GM19351 (cell line): ENCODE measurements around the gene ACOT6.
"Not testable (repeated sequence)": the region's sequence is repeated elsewhere in the genome, so short reads cannot be mapped to it uniquely, and the experiment has no call there.

Source experiments
- ATAC-seq: cut with Tn5 transposase; IDR thresholded peaks from one replicate; pipeline ENCODE4 v1.9.1; 2021; ENCODE audit warnings: mild to moderate bottlenecking, moderate library complexity; ENCODE audit not compliant: unreplicated experiment

Gene ACOT6, protein sequence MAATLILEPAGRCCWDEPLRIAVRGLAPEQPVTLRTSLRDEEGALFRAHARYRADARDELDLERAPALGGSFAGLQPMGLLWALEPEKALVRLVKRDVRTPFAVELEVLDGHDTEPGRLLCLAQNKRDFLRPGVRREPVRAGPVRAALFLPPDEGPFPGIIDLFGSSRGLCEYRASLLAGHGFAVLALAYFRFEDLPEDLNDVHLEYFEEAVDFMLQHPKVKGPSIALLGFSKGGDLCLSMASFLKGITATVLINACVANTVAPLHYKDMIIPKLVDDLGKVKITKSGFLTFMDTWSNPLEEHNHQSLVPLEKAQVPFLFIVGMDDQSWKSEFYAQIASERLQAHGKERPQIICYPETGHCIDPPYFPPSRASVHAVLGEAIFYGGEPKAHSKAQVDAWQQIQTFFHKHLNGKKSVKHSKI

DNA sequence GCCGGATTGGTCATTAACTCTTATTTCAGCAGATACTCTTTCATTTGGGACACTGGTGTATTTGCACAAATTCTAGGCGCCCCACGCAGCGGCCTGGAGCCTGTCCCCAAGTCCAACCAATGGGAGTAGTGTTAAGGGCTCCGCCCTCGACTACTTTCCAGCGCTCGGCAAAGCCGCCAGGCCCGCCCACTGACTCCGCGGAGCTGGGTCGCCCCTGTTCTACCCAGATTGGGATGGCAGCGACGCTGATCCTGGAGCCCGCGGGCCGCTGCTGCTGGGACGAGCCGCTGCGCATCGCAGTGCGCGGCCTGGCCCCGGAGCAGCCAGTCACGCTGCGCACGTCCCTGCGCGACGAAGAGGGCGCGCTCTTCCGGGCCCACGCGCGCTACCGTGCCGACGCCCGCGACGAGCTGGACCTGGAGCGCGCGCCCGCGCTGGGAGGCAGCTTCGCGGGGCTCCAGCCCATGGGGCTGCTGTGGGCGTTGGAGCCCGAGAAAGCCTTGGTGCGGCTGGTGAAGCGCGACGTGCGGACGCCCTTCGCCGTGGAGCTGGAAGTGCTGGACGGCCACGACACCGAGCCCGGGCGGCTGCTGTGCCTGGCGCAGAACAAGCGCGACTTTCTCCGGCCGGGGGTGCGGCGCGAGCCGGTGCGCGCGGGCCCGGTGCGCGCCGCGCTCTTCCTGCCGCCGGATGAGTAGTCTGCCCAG lies at the start of gene ACOT6:
Gene ACOT6 (plus strand): TSS at position 179 of the 707 bp plus-strand sequence. CDS start 55 bp downstream, at position 234.
- ATAC-seq = peak; percentile 77

DNA sequence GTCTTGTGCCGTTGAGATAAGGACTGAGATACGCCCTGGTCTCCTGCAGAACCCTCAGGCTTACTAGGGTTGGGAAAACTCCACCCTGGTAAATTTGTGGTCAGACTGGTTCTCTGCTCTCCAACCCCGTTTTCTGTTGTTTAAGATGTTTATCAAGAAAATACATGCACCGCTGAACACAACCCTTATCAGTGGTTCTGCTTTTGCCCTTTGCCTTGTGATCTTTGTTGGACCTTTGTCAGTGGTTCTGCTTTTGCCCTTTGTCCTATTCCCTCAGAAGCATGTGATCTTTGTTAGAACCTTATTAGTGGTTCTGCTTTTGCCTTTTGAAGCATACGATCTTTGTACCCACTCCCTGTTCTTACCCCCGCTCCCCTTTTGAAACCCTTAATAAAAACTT lies 49.6 kb upstream of the ACOT6 start:
- not testable (repeated sequence) for ATAC-seq

DNA sequence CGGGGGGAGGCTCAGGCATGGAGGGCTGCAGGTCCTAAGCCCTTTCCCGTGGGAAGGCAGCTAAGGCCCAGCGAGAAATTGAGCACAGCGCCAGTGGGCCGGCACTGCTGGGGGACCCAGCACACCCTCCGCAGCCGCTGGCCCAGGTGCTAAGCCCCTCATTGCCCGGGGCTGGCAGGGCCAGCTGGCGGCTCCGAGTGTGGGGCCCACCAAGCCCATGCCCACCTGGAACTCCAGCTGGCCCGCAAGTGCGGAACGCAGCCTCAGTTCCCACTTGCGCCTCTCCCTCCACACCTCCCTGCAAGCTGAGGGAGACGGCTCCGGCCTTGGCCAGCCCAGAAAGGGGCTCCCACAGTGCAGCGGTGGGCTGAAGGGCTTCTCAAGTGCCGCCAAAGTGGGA lies 45.9 kb upstream of the ACOT6 start:
- ATAC-seq = not testable (repeated sequence)

DNA sequence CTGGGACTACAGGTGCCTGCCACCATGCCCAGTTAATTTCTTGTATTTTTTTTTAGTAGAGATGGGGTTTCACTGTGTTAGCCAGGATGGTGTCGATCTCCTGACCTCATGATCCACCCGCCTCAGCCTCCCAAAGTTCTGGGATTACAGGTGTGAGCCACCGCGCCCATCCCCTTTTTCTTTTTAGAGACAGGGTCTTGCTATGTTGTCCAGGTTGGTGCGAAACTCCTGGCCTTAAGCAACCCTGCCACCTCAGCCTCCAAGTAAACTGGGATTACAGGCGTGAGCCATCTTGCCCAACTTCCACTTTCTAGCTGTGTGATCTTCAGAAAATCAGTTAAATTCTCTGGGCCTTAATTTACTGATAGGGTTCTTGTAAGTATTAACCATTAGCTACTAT lies 45.4 kb upstream of the ACOT6 start:
- not testable (repeated sequence) for ATAC-seq

DNA sequence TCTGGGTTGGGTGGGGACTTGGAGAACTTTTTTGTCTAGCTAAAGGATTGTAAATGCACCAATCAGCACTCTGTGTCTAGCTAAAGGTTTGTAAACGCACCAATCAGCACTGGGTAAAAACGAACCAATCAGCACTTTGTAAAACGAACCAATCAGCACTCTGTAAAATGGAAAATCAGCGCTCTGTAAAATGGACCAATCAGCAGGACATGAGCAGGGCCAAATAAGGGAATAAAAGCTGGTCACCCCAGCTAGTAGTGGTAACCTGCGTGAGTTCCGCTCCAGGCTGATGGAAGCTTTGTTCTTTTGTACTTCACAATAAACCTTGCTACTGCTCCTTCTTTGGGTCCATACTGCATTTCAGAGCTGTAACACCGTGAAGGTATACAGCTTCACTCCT lies 45.0 kb upstream of the ACOT6 start:
- ATAC-seq = no peak

GRCh38 chr14:73567951-73568885 lies 44.1 kb upstream of the ACOT6 start:
- no peak for ATAC-seq

DNA sequence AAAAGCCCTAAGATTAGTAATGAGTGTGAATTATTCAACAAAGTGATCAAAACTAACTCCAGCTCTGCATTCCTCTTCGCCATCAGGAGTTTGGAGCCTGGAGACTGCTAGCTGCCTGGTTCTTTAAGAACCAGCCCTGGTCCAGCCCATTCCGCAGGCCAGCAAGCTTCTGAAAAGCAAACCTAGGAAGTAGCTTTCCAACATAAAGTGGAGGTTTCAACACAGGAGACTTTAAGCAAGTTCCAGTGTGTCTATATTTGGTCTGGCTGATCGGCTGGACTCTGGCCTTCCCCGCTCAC lies 43.5 kb upstream of the ACOT6 start:
- not testable (repeated sequence) for ATAC-seq

DNA sequence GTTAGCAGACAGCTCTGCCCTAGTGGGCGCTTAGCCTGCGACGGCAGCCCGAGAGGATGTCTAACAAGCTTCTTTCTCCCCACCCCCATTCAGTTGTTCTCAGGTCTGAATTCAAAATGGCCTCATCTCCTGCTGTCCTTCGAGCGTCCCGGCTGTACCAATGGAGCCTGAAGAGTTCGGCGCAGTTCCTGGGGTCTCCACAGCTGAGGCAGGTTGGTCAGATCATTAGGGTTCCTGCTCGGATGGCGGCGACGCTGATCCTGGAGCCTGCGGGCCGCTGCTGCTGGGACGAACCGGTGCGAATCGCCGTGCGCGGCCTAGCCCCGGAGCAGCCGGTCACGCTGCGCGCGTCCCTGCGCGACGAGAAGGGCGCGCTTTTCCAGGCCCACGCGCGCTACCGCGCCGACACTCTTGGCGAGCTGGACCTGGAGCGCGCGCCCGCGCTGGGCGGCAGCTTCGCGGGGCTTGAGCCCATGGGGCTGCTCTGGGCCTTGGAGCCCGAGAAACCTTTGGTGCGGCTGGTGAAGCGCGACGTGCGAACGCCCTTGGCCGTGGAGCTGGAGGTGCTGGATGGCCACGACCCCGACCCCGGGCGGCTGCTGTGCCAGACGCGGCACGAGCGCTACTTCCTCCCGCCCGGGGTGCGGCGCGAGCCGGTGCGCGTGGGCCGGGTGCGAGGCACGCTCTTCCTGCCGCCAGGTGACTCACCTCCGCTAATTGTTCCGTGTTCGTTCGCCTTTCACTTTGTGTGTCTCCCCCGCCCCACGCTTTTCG lies 42.9 kb upstream of the ACOT6 start, which contains the start of gene ACOT2:
Gene ACOT2 (plus strand): TSS at position 29 of the 774 bp plus-strand sequence. CDS start 28 bp downstream, at position 57.
- peak; percentile 62 for ATAC-seq

- ATAC-seq = peak; percentile 53
Observed at GRCh38 chr14:73570913-73571312, 41.4 kb upstream of the ACOT6 start.

- ATAC-seq = not testable (repeated sequence)
Observed at GRCh38 chr14:73573034-73573433, 39.3 kb upstream of the ACOT6 start.

DNA sequence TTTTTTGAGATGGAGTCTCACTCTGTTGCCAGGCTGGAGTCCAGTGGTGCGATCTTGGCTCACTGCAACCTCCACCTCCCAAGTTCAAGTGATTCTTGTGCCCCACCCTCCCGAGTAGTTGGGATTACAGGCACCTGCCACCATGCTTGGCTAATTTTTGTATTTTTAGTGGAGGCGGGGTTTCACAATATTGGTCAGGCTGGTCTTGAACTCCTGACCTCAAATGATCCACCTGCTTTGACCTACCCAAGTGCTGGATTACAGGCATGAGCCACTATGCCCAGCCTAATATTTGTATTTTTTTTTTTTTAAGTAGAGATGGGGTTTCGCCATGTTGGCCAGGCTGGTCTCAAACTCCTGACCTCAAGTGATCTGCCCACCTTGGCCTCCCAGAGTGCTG lies 38.6 kb upstream of the ACOT6 start:
- ATAC-seq = not testable (repeated sequence)

- ATAC-seq = not testable (repeated sequence)
Observed at GRCh38 chr14:73574251-73574650, 38.1 kb upstream of the ACOT6 start.

DNA sequence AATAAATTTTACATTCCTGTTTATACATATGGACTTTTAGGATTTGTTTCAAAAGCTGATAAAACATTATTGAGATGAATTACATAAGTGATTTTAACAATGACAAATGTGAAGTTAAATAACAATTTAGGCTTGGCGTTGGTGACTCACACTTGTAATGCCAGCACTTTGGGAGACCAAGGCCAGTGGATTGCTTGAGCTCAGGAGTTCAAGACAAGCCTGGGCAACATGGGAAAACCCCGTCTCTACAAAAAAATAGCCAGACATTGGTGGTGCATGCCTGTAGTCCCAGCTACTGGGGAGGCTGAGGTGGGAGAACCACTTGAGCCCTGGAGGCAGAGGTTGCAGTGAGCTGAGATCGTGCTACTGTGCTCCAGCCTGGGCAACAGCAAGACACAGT lies 35.9 kb upstream of the ACOT6 start:
- no peak for ATAC-seq

GRCh38 chr14:73577214-73577613 lies 35.1 kb upstream of the ACOT6 start:
- ATAC-seq = not testable (repeated sequence)

- not testable (repeated sequence) for ATAC-seq
Observed at GRCh38 chr14:73582102-73582979, 30.0 kb upstream of the ACOT6 start.

DNA sequence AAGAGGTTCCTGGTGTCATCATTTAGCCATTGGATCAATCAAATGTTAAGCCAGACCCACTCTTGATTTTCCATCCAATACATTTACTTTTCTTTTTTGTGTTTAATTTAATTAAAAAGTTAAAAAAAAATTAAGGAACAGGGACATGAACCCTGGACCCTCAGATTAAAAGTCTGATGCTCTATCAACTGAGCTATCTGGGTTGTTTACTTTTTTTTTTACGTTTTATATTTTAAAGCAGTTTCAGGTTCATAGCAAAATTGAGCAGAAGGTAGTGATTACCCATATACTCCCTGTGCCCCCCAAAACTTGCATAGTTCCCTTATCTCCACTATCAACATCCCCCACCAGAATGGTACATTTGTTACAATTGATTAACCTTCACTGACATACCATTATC lies 23.6 kb upstream of the ACOT6 start:
- no peak for ATAC-seq

DNA sequence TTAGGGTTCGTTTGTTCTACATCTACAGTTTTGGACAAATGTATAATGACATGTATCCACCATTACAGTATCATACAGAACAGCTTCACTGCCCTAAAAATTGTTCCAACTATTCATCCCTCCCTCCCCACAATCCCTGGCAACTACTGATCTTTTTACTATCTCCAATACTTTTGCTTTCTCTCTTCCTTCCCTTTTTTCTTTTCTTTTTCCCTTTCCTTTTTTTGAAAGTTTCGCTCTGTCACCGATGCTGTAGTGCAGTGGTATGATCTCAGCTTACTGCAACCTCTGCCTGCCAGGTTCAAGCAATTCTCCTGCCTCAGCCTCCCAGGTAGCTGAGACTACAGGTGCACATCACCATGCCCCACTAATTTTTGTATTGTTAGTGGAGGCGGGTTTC lies 23.2 kb upstream of the ACOT6 start:
- ATAC-seq = no peak

GRCh38 chr14:73590673-73591004 lies 21.7 kb upstream of the ACOT6 start:
- not testable (repeated sequence) for ATAC-seq

GRCh38 chr14:73591690-73592449 lies 20.4 kb upstream of the ACOT6 start, which contains the start of gene ACOT4:
TSS of gene ACOT4 (plus strand) at chr14:73591873. CDS start at chr14:73591960, 87 bp downstream.
- no peak for ATAC-seq
